Right lobe of liver (tissue), 4 donors: ENCODE results near the gene ATP6V1G1.

Experiments
- CTCF ChIP-seq, 4 donors: fragments of 200-600 bp in 3 of 4; fragments of 450-650 bp in 1 of 4; IDR thresholded peaks; one replicate each; pipeline versions ENCODE4 v1.5.1 to v1.8.0; 2016 to 2022; ENCODE audit warnings: antibody characterized with exemption in 4 of 4, mild to moderate bottlenecking in 2 of 4
- POLR2A ChIP-seq: fragments of 450-650 bp; IDR thresholded peaks from one replicate; pipeline ENCODE4 v1.6.1; 2017; ENCODE audit warnings: antibody characterized with exemption, mild to moderate bottlenecking
- donor health status: DM: no; HTN: no; CAD: no.
- donor health status: DM: no; HTN: no; CAD: no.
- donor health status: DM: no; HTN: yes; CAD: no.

DNA sequence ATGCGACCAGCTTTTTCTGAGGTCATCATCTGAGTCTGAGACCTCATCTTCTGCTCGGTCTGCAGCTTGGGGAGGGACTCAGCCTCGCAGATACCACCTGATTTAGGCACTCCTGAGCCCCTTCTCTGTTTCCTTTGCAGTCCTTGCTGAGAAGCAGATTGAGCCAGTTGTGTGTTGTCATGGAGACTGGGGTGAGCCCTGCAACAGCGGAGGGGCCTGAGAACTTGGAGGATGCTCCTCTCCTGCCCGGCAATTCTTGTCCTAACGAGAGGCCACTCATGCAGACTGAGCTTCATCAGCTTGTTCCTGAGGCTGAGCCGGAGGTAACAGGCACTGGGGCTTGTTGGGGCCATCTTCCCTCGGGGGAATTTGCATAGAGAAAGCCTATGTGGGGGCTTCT is 50.8 kb downstream of the ATP6V1G1 start:
- TF ChIP-seq CTCF (IDR thresholded peaks at IDR 0.05), result no peak
- TF ChIP-seq POLR2A, result no peak
